ENCODE measurements around the gene PARP11. TPM values are rescaled to one million over a fixed set of nuclear protein-coding genes. Genes with fewer than 3 reads are reported as not detected.

The PARP11 gene, protein sequence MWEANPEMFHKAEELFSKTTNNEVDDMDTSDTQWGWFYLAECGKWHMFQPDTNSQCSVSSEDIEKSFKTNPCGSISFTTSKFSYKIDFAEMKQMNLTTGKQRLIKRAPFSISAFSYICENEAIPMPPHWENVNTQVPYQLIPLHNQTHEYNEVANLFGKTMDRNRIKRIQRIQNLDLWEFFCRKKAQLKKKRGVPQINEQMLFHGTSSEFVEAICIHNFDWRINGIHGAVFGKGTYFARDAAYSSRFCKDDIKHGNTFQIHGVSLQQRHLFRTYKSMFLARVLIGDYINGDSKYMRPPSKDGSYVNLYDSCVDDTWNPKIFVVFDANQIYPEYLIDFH
- total RNA-seq, result 4.9 TPM
- long read RNA-seq, full-length matches to known transcripts, result 2 of 3 reads
- long read RNA-seq, partial matches to known transcripts, result 0 of 3 reads
- long read RNA-seq, other reads (novel, unspliced or antisense), result 1 of 3 reads

DNA sequence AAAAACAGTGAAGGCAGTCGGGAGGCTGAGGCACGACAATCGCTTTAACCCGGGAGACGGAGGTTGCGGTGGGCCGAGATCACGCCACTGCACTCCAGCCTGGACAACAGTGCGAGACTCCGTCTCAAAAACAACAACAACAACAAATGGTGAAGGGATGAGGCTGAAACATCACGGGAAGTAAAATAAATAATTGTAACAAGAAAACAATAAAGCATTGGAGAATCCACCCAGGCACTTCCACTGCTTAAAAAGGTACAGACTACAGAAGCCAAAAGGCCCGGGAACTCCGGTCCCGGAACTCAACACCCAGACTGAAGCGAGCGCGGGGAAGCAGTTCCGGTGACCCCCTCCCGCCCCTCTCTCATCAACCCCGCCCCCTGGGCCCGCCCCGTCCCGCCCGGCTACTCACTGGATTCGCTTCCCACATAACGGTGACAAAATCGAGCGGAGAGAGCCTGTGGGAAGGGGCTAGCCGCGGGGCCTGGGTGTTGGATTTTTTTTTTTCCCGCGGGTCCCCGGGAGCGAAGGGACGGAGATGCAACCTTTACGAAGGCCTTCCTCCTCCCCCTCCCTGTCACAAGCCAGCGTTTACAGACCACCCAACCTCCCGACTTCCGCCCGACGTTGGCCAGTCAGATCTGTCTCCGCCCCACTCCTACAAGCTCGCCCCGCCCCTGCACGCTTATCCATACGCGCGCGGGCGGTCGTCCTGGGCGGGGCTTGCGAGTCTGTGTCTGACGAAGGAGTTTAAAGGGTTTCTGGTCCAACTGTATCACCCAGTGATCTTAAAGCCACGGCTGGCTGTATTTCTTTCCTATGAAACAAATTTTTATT lies at the start of gene PARP11:
PARP11 (minus strand) TSS at position 600 of the 837 bp plus-strand sequence; CDS start at position 430, 170 bp downstream.
- ATAC-seq (ENCODE audit: poor library complexity) (peak; percentile 100), DNase-seq (peak; percentile 99)
- intact Hi-C loops (cut with DNase I), result no loop called here

GRCh38 chr12:3922033-3922432 lies 48.8 kb upstream of the PARP11 start:
- ATAC-seq (ENCODE audit: poor library complexity), result no peak
- DNase-seq, result no peak
- intact Hi-C loops (cut with DNase I), result no loop called here

DNA sequence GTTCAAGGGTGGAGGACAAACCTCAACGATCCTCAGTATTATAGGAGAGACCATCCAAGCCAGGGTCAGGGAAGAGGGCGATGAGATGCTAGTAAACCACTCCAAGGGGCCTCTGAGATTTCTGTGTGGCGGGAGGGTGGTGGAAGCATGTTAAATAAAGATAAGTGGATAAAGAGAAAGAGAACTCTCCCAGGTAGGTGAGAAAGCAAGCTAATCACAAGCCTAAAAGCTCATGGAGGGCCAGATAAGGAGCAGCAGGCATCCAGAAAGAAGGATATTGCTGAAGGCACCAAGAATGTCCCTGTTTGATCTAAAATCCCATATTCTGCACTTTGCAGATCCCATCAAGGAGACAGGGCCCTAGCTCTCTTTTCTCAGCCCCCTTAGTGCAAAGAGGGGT lies 48.3 kb upstream of the PARP11 start:
- intact Hi-C loops (cut with DNase I), result no loop called here
- DNase-seq (no peak), ATAC-seq (ENCODE audit: poor library complexity) (no peak)

GRCh38 chr12:3921151-3921471 lies 47.9 kb upstream of the PARP11 start:
- intact Hi-C loops (cut with DNase I), result no loop called here
- ATAC-seq (ENCODE audit: poor library complexity) (no peak), DNase-seq (no peak)

- intact Hi-C loops (cut with DNase I), result no loop called here
- DNase-seq (no peak), ATAC-seq (ENCODE audit: poor library complexity) (no peak)
These were observed 47.4 kb upstream of the PARP11 start for GRCh38 chr12:3920351-3921150.

- no peak for DNase-seq
- intact Hi-C loops (cut with DNase I), result no loop called here
- no peak for ATAC-seq (ENCODE audit: poor library complexity)
These were observed 40.1 kb upstream of the PARP11 start for GRCh38 chr12:3913278-3913677.

DNA sequence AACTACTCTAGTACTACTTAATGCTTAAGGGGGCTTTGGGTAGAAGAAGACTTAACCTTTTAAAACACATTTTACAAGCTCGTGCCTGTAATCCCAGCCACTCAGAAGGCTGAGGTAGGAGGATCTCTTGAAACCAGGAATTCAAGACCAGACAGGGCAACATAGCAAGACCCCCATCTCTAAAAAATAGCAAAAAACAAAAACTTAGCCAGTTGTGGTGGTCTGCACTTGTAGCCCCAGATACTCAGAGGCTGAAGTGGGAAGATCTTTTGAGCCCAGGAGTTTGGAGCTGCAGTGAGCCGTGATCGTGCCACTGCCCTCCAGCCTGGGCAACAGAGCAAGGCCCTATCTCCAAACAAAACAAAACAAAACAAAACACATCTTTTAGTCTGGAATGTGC lies 39.7 kb upstream of the PARP11 start:
- ATAC-seq (ENCODE audit: poor library complexity) (no peak), DNase-seq (no peak)
- intact Hi-C loops (cut with DNase I), result no loop called here

GRCh38 chr12:3911409-3911808 lies 38.2 kb upstream of the PARP11 start:
- ATAC-seq (ENCODE audit: poor library complexity) (no peak), DNase-seq (no peak)
- intact Hi-C loops (cut with DNase I), result no loop called here

DNA sequence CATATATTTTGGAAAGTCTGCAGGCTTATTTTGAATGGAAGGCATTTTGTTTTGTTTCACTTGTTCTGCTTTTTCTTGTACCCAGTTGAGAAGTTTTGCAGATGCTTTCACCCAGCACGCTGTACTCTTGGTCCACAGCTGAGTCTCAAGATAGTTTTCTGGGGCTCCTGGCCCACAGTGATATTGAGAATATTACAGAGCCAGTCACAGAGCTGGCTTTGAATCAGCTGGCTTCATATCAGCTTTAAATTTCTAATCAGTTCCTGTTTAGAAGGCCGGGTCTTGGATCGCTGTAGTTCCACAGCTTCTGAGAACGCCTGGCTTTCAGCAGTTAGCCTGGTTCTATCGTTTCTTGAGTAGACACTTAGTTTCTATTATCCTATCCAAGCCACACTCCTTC lies 32.5 kb upstream of the PARP11 start:
- intact Hi-C loops (cut with DNase I), result no loop called here
- ATAC-seq (ENCODE audit: poor library complexity), result no peak

DNA sequence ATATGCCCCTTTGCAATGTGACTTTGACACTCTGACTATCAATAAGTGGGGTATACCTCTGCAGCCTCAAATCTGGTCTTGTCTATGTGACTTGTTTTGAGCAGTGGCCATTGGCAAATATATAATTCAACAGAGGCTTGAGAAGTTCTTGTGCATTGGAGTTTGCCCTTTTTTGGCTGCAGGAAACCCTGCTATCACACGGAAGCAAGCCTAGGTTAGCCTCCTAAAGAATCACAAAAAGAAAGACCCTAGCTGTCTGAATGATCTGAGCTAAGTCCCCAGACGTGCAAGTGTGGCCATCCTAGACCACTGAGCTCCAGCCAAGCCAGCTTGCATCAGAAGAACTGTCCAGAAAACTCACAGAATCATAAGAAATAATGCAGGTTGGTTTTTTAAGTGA lies 31.8 kb upstream of the PARP11 start:
- intact Hi-C loops (cut with DNase I), result no loop called here
- DNase-seq (no peak), ATAC-seq (ENCODE audit: poor library complexity) (no peak)

More for the DNA sequence above, 32.5 kb upstream of the PARP11 start:
- no peak for DNase-seq

DNA sequence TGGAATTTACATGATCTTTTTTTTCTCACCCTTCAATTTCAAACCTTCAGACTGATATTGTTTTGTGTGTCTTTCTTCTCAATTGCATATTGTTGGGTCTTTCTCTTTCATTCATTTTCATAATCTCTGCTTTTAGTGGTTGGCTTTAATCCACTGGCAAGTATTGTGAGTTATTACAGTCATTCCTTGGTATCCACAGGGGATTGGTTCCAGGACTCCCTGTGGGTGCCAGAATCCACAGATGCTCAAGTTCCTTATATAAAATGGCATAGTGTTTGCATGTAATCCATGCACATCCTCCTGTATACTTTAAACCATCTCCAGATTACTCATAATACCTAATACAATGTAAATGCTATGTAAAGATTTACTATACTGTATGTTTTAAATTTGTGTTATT lies 29.7 kb upstream of the PARP11 start:
- DNase-seq (no peak), ATAC-seq (ENCODE audit: poor library complexity) (no peak)
- intact Hi-C loops (cut with DNase I), result no loop called here

- ATAC-seq (ENCODE audit: poor library complexity) (no peak), DNase-seq (no peak)
- intact Hi-C loops (cut with DNase I), result no loop called here
These were observed 27.9 kb upstream of the PARP11 start for GRCh38 chr12:3901116-3901515.

DNA sequence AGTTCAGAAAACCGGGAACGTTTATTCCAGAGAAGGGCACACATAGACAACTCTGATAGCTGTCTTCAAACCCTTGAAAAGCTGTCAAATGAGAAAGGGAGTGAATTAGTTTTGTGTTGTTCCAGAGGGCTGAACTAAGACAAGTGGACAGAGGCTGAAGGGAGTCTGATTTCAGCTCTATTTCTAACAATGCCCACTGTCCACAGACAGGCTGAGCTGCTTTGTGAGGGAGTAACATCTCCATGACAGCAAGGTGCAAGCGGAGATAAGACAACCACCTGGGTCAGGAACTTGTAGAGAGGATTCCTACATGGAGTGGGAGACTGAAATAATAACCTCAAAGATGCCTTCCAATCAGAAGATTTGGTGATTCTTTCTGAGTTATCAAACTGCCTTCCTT lies 25.6 kb upstream of the PARP11 start:
- intact Hi-C loops (cut with DNase I), result no loop called here
- ATAC-seq (ENCODE audit: poor library complexity) (no peak), DNase-seq (no peak)

- no peak for ATAC-seq (ENCODE audit: poor library complexity)
- intact Hi-C loops (cut with DNase I), result no loop called here
- DNase-seq, result no peak
These were observed 24.3 kb upstream of the PARP11 start for GRCh38 chr12:3897371-3897971.

DNA sequence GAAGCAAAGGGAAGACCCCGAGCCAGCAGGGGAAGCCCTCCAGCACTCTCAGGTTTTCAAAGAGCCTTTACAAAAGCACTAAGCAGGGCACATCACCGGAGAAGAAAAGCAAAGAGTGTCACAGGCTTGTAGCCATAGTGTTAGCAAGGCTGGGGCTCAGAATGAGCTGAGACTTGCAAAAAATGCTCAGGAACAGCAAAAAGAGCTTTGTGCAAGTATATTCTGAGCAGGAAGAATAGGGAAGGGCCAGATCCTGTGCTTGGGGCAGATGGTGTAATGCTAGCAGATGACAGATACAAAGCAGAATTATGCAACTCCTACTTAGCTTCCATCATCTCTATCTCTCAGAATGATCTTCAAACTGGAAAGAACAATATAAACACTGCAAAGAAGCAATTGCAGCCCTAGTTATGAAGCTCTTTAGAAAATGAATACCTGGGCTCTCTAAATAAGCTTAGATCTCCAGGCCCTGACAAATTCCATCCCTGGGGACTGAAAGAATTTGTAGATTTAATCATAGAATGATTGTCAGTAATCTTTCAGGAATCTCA lies 23.7 kb upstream of the PARP11 start:
- ATAC-seq (ENCODE audit: poor library complexity), result peak; percentile 87
- intact Hi-C loops (cut with DNase I), result no loop called here
- DNase-seq, result no peak

GRCh38 chr12:3896356-3896755 lies 23.2 kb upstream of the PARP11 start:
- DNase-seq (no peak), ATAC-seq (ENCODE audit: poor library complexity) (no peak)
- intact Hi-C loops (cut with DNase I), result no loop called here

DNA sequence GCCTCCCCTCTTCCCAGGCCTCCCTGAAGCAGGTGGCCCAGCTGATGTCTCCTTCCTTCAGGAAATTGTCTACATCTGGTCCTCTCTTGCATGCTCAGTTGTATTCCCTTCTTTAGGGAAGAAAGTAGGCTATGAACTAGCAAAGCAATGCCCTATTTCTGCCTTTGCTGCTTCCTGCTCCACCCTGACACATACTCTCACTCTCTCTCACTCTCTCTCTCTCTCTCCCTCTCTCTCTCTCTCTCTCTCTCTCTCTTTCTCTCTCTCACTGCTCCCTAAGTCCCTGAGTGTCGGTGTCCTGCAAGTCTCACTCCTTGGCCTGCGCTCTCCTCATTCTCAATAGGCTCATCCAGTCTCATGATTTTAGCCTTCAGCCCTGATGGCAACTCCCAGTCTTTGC lies 19.4 kb upstream of the PARP11 start:
- DNase-seq, result no peak
- intact Hi-C loops (cut with DNase I), result no loop called here

GRCh38 chr12:3891201-3891600 lies 18.0 kb upstream of the PARP11 start:
- no peak for DNase-seq
- no peak for ATAC-seq (ENCODE audit: poor library complexity)
- intact Hi-C loops (cut with DNase I), result no loop called here

More for the DNA sequence above, 19.4 kb upstream of the PARP11 start:
- no peak for ATAC-seq (ENCODE audit: poor library complexity)

- DNase-seq, result no peak
- intact Hi-C loops (cut with DNase I), result loop anchor here (10.0 kb wide), 1 partner anchor 636 kb away; no protein-coding TSS in a partner anchor
- no peak for ATAC-seq (ENCODE audit: poor library complexity)
These were observed 15.5 kb upstream of the PARP11 start for GRCh38 chr12:3888659-3889058.

All from Right ventricle myocardium superior (tissue), 1 donor.